ENCODE results near the gene DGKG.

Gene DGKG

DNA sequence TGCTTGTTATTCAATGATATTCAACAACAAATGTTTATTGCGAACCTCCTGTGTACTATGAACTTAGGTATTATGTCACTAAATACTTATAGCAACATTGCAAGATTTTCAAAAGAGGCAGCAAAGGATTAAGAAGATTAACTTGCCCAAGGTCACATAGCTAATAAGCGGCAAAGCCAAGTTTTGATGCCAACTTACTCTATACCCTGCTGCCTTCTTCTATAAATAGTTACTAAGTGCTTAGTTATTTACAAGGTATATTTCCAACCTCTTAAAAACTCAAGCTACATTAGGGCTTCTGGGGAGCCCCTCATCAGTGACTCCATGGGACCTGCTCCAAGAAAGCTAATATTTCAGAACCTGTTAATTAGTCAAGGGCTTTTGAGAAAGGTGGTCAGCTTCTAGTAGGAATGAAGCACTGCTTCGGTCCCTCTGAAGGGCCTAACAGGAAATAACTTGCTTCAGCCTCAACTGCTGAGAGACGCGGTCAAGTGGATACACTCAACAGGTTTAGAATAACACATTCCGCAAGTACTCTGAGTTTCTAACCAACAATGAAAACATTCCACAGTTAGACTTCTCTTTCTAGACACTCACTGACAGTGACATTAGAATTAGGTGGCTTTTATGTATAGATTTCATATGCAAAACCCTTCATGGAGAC lies 125.5 kb downstream of the DGKG start:
- no peak for DNase-seq

DNA sequence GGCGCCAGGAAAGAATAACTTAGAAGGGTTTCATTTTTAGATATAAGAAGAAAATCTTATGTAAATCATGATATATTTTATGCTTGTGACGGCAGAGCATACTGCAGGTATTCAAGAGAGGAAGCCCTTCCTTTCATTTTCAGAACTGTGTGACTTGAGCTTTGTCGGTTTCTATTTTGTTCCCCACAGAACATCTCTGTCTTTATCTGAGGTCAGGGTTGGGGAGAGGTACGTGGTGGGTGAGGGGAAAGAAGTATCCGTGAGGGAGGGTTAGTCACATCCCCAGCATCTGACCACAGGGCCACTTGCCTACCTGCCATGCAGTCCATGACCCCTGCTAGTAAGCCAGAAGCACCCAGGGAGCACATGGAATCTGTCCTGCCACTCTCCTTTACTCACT lies 126.5 kb downstream of the DGKG start:
- DNase-seq, result no peak

DNA sequence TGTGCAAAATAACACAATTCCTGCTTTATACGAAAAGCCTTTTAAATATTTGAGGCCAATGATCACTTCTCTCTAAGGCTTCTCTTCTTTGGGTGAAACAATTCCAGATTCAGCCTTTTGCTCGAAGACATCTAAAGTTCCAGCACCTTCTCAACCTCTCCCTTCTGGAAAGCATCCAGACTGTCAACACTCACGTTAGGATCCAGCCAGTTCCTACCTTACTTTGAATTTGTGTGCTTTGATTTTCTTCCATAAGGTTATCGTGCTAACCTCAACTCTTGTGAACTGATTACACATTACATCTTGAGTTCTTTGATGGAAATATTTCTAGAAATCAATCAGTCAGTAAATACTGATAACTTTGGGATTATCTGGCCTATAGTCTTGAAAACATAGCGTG lies 127.9 kb downstream of the DGKG start:
- no peak for DNase-seq

DNA sequence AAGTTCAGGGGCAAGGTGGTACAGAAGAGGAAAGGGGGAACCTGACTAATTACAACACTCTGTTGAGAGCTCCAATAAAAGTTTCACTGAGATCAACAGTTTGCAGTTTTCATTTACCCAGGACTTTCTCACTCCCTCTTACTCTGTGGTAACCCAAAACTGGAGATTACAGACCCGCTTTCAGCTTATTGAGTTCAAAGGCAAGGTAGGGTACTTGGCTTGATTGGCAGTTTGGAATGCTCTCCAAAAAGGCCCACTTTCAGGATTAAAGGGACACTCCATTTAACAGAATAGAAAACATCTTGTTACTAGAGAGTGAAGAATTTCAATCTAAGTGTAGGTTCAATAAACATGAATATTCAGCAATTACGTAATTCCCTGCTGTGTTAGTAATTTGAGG lies 135.6 kb downstream of the DGKG start:
- no peak for DNase-seq

DNA sequence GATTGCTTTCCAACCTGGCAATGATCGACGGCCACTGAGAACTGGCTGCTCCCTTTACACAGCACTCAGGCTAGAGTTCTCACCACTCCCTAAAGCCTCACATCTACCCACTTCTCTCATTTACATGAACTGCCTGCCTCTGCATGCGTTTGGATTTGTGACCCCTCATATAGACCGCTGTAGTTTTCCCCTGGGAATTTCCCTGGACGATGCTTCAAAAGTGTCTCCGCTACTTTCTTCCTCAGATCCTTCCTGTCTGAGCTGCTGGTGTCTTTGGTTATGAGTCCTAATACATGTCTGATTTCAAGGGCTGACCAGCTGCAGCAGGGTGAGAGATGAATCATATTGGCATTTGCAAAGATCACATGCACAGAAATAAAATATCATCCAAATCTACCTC lies 136.4 kb downstream of the DGKG start:
- no peak for DNase-seq

DNA sequence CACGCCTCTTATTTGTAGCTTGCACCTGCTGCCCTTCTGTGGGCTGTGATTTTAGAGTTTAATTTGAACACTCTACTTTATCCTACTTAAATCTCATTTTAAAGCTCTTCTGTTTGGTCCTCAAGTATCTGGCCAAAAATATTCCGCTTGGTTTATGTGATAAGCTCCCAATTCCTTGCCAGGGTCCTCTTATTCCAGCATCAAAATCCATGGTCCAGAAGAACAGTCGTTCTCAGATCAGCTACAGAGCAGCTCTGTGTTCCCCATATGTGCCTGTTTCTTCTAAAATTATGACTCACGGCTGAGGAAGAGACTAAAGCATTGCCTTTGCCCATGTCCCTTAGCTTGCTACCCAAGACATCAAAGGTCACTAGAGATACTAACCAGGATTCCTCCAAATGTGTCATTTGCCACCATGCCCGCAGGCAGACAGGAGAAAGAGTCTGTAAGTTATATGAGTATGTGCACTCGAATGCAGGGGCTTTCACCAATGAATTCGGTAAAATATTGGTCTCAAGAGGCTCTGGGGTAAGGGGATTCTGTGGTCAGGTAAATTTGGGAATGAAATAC lies 137.9 kb downstream of the DGKG start:
- no peak for DNase-seq

DNA sequence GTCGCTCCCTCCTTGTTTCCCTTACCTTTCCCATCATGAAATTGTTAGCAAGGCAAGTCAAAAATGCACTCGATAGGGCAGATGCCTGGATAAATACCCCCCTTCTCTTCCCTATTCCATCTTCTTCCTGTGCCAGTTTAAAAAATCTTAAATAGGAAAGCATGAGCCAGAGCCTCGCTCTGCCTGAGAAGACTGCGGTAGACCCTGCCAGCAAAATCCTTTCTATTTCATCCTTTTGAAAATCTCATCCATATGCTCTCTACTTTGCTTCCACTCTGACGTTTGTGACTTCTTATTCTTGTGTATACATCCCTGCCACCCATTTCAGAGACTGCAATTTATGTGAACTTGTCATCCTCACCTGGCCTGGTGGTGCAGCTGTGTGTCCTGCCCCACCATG lies 138.6 kb downstream of the DGKG start:
- DNase-seq, result no peak

DNA sequence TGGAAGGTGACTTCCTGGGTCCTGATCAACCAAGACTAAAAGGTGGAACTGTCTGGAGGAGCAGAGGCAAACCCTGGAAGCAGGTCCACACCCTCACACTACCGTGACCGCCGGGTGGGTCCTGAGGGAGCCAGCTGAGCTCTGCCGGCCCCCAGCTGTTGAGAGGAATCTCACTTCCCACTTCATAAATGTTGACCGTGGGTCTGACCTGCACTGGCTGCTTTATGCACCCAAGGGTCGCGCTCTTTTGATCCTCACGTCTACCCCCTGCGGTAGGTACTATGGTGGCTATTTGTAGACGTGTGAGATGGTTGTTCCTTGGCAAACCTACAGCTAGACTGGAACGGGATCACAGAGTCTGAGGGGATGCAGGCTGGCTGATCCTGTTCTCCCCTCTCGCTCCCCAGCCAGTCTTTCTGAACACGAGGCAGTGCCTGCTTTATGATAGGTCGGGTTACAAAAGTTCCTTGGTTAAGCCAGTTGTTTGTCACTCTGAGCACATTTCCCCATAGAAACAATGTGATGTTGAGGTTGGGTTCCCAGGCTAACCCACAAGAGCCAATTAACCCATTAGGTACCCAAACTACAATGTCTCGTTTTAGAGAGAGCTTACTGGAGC lies 140.2 kb downstream of the DGKG start:
- no peak for DNase-seq

DNA sequence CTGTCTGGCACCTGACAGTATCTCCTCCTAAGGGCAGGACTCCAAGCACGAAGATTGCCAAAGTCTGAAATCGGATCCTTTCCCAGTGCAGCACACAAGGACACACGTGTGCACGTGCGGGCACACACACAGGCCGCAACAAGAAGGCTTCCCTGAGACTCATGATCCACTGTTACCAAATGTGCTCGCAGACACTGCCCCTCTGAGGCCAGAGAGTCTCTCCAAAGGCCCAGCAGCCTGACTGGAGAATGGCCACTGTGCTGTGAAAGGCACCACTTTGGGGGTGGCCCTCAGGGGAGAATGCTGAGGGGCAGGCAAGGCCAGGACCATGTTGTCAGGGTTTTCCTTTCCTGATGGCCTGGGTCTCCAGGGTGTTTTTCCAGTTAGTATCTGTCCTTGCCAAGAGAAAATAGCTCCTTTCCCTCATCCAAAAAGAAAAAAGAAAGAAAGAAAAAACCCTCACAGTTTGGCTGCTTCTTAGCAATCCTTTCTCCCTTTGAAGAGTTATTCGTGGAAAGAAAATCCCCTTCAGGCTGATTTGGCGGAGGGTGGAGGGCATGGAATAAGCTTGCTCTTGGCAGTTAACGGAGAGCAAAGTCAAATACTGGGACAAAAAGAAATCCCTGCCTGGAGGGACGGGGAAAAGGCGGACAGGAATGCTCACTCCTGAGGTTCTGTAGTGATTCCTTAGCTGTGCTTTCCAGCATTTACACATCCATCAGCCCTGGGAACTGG lies 141.0 kb downstream of the DGKG start:
- DNase-seq, result no peak

DNA sequence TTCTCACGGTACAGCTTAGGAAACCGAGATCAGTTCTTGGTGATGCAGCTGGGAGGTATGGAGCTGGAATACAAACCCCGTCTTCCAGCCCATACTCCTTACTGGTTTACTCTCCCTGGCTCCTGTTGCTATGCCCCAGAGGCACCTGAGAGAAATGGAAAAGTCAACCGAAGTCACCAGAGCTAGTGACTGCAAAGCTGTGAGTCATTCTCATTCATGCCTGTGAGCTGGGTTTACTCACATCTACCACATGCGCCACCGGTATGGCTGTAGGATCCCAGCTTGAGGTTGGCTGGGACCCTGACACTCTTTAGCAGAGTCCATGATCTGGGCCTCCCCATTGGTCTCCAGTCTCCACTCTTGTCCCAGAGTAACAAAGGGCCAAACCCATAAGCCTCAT lies 141.7 kb downstream of the DGKG start:
- no peak for DNase-seq

DNA sequence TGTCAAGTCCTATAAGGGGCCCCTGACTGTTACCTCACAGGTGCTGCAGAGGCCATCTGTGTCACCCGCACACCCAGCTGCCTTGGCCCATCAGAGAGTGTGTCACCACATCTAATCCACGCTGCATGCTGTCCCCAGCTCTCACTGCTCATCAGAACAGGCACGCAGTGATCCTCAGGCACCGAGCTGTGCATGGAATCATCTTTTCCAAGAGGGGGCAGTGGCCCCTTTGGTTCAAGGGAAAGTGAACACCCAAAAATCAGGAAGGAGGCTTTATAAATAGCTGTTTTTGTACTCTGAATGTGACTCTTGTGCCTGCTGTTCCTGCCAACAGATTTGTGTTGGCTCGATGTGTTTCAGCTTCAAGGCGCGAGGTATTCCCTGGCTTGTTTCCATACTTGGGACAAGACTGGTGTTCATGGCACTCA lies 142.8 kb downstream of the DGKG start:
- DNase-seq, result no peak

DNA sequence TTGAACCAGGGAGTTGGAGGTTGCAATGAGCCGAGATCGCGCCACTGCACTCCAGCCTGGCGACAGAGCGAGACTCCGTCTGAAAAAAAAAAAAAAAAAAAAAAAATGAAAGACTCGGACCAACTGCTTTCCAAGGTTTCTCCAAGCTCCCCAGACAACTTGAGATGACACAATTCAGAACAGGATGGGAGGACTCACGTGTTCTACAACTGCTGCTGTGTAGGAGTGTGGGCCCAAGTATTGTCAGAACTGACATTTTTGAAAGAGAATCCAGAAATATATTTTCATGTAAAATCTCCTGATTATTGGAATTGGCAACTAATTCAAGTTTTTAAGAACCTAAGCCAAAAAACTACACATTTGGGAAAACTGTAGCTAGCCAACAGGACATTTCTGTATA lies 143.6 kb downstream of the DGKG start:
- DNase-seq, result no peak

DNA sequence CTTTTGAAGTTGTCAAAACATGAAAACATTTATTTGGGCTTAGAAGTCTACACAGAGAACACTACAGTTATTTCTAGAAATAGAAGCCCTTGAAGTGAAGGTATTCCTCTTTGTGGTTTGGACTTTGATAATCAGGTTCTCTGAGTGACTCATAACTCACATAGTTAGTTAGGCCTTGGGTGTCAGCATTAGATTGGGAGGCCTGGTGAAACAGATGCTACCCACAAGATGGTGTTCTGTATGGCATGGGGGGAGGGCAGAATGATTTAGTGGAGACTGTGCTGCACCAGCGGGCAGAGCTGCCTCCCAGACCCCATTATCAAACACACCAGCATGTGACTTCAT lies 144.2 kb downstream of the DGKG start:
- no peak for DNase-seq

DNA sequence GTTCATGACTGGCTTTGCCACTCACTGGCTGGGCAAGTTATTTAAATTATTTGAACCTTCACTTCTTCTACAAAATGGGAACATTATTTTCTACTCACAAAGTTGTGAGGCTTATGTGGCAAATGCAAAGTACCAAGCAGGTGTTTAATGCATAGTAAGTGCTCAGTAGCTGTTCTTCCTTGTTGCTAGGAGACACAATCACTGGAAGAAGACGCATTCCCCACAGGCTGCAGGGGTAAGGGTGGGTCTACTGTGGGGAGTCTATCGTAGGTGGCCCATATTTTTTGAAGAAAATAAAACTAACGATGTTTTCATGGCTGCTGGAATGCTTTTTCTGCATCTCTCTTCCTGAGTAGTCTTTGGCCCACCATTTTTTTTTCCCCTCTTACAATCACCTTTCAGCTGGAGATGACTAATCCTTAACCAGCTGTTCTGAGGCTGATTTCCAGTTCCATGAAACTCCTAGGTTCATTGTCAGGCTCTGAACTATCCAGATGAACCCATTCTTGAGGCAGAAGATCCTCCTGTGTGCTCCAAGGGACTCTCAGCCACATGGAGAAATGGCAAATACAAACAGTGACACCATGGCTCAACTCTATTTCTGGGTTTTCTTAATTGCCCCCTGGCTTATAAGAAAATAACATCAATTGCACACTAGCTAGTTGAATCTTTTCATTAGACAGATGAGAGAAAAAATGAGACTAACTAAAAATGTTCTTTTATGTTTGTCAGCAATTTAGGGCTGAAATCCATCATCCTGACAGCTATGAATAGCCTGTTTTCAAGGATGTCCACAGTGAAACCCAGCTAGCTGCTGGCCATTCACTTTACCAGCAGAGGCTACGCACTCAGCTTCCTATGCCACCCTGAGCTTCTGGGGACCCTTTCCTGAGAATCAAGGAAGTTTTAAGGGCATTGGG lies 144.9 kb downstream of the DGKG start:
- no peak for DNase-seq

DNA sequence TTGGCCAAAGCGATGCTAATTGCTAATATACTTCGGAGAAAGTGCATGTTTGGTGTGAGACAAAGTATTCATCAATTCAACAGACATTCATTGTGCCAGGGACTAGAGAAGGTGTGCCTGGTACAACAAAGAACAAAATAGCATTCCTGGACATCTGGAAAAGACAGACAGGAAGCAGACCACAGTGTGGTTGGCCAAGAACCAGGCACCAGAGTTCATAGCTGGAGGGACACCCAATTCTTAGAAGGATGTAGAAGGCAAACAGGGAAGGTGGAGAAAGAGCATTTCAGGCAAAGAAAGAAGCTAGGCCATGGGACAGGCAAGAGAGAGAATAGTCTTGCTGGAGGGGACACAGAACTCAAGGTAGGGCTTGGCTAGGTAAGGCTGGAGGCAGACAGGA lies 147.4 kb downstream of the DGKG start:
- no peak for DNase-seq

DNA sequence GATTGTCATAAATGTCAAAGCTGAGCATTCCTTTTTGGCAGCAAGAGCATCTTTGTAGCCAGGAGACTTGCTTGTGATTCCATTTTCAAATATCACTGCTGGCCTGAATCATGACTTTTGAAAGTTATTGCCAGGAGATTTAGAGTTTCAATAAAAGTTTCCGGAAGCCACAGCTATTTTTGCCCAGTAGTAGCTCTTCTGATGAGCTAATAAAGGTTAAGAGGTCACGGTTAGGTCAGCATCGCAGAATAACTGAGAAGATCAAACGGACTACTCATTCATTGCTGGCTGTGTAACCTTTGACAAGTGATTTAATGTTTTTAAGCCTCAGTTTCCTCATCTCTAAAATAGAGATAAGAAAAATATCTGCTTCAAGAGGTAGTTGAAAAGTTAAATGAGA lies 148.1 kb downstream of the DGKG start:
- no peak for DNase-seq

DNA sequence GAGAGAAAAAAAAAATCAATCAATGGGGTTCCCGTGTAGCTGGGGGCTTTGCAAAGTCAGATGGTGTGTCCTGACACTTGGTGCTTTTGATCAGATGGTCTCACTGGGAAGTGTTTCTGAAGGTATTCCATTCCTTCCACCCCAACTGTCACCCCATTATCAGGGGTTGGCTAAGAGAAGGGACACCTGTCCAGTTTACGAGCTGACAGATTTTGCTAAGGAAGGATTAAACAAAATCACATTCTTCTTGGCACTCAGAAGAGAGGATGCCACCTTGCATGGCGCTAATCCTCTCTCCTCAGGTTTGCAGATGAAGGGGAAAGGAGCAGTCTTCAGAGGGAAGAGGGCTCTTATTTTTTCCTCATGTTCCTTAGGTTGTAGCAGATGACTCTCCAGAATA lies 149.4 kb downstream of the DGKG start:
- no peak for DNase-seq

DNA sequence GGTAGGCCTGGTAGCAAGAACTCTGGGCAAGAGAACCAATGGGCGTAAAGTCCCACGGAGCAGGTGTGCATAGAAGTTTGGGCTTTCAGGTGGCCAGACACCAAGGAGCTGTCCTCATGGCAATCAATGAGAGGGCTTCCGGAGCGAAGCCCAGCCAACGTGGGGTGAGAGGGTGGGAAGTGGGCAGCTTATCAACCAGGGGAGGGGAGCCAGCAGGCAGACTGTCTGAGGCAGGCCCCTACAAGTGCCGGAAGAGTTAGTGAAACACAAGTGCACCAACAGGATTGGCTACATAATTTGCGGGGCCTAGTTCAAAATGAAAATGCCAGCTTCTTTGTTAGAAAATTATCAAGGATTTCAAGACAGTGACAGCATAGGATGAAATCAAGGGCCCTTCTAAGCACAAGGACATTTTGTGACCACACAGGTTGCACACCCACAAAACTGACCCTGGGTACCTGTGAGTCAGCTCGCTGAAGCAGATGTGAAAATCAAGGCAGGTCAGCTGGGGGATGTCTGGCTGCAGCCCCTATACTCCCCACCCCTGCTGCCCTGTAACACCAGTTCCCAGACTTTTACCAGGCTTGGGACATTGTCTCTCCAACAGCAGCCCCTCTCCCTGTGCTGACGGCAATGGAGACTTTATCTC lies 151.1 kb downstream of the DGKG start:
- DNase-seq, result no peak

DNA sequence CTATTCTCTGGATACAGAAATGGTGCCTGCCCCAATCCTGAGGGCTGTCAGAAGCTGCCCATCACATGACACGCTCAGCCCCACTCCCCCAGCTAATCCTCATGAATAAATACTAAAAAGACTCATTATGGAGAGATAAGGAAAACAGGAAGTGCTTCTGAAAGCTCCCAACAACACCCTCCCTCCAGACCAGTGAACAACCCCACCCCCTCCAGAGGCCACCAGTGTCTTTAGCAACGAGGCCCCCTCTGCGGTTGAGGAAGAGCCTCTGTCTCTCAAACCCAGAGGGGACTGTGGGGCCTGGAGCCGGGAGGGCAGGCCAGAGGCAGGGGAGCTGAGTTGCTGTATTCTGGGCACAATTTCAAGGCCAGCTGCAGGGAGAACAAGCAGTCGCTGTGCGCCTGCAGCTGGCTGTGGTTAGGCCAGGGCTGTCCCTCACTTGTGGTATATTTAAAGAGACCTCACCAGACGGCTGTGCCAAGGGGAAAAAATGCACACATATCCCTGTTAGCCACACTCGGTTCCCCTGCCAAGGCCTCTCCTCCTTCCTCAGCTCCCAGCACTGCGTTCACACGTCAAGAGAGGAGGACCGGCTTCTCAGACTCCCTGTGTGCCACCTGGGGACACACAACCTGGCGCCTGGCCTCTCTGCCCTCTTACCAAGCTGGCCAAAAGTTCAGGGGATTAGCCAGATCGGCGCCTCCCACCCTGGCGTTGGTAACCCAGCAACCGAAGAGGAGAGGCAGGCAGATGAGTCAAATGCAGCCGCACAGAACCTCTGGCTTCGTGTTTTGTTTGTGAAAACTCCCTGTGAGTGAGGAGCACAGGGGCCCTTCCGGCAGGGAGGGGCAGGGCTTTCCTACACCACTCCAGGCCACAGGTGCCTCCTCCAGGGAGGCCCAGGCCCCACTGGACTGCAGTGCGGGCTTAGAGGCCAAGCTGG lies 152.0 kb downstream of the DGKG start:
- no peak for DNase-seq

DNA sequence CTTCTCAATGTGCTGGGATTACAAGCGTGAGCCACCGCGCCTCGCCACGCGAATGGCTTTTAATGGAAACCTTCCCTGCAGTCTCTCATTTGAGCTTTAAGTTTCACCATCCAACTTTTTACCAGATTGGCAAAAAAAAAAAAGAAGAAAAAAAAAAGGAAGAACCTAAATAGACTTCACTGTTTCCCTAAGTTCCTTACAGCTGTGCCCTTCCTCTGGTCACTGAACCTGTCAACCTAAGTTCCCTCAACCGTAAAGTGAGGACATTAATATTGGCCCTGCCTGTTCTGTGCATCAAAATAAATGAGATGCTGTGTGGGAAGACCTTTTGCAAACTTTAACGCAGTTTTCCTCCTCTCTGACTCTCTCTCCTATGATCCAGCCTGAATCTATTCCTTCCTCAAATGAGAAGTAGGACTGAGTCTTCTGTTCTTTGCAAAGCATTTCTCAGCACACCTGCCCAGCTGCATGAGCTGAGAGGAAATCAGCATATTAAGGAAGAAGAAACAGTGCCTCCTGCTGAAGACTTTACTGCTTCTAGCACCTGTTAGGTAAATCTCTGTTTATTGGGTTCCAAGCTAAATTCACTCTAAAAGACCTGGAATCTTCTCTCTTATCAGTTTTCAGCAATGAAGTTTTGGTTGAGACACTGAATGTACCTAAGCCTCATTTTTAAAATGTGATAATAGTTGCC lies 153.6 kb downstream of the DGKG start:
- DNase-seq, result no peak

DNA sequence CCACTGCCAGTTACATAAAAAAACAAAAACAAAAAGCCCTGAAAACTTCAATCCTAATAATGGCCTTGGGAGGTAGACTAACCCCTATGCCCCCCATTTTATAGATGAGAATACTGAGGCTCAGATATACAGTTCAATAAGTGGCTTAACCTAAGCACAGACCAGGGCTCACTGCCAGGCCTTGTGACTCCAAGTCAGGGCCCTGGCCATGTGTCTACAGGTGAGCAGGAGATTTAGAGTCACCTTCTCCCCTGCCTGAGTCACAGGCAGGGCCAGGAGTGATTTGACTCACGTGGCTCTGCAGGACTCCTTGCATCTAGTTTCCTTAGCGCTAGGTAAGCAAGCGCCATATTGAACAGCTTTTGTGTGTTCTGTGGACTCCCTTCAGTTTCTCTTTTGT lies 154.5 kb downstream of the DGKG start:
- no peak for DNase-seq
